Measurements from ENCODE around the gene ITPRIPL2.

DNA sequence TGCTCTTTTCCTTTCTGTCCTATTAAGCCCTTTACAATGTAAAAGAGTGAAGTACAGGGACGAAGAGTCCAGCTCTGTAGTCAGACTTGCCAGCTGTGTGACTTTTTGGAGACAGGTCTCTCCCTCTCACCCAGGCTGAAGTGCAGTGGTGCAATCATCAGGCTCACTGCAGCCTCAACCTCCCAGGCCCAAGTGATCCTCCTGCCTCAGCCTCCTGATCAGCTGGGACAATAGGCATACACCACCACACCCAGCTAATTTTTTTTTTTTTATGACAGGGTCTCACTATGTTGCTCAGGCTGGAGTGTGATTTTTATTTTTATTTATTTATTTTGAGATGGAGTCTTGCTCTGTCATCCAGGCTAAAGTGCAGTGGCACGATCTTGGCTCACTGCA lies 7.1 kb upstream of the ITPRIPL2 start:
- no peak for TF ChIP-seq EP300 (IDR thresholded peaks at IDR 0.05; ENCODE audit: low read depth)
- no peak for TF ChIP-seq POLR2A (IDR thresholded peaks at IDR 0.05)
- TF ChIP-seq, protein P1, sequence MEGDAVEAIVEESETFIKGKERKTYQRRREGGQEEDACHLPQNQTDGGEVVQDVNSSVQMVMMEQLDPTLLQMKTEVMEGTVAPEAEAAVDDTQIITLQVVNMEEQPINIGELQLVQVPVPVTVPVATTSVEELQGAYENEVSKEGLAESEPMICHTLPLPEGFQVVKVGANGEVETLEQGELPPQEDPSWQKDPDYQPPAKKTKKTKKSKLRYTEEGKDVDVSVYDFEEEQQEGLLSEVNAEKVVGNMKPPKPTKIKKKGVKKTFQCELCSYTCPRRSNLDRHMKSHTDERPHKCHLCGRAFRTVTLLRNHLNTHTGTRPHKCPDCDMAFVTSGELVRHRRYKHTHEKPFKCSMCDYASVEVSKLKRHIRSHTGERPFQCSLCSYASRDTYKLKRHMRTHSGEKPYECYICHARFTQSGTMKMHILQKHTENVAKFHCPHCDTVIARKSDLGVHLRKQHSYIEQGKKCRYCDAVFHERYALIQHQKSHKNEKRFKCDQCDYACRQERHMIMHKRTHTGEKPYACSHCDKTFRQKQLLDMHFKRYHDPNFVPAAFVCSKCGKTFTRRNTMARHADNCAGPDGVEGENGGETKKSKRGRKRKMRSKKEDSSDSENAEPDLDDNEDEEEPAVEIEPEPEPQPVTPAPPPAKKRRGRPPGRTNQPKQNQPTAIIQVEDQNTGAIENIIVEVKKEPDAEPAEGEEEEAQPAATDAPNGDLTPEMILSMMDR (IDR thresholded peaks at IDR 0.05) = no peak
- TF ChIP-seq POLR2AphosphoS5 (IDR thresholded peaks at IDR 0.05) = no peak

All from transverse colon (tissue), 4 donors.